Right lobe of liver (tissue), 6 donors: Measurements from ENCODE around the gene ASB9. TPM values are rescaled to one million over a fixed set of nuclear protein-coding genes. Genes with fewer than 3 reads are reported as not detected.
A peak's percentile ranks its signal among the peaks of the same experiment; 100 is the strongest.
"Not testable (repeated sequence)": the region's sequence is repeated elsewhere in the genome, so short reads cannot be mapped to it uniquely, and the experiment has no call there.

Experiments used
- ATAC-seq, 4 donors: fragments of 200-7000 bp; cut with Tn5 transposase; one replicate each; pipeline ENCODE4 v1.9.1; 2020; ENCODE audit warnings: mild to moderate bottlenecking in 4 of 4, moderate library complexity in 4 of 4
- DNase-seq, 3 donors: peaks; one replicate each; pipeline ENCODE4 v3.0.0-alpha.2; 2020
- H3K27ac ChIP-seq, 3 donors: fragments of 200-600 bp; one replicate each; pipeline ENCODE4 v1.8.0; 2022
- H3K27me3 ChIP-seq, 2 donors: fragments of 200-600 bp; one replicate each; pipeline ENCODE4 v1.8.0; 2022
- H3K36me3 ChIP-seq, 4 donors: fragments of 200-600 bp; sonication (generic) in 1 of 4; one replicate each; pipeline versions ENCODE4 v1.5.1 to v1.8.0; 2017 to 2022; ENCODE audit warnings: control low read depth in 1 of 4
- H3K4me1 ChIP-seq, 4 donors: fragments of 200-600 bp; sonication (generic) in 1 of 4; one replicate each; pipeline versions ENCODE4 v1.5.1 to v1.8.0; 2017 to 2022; ENCODE audit warnings: control low read depth in 1 of 4
- H3K4me3 ChIP-seq, 3 donors: fragments of 200-600 bp; one replicate each; pipeline ENCODE4 v1.8.0; 2022
- H3K9me3 ChIP-seq, 4 donors: fragments of 200-600 bp; sonication (generic) in 1 of 4; one replicate each; pipeline versions ENCODE4 v1.5.1 to v1.8.0; 2017 to 2022; ENCODE audit warnings: control low read depth in 1 of 4
- POLR2A ChIP-seq: fragments of 450-650 bp; IDR thresholded peaks from one replicate; pipeline ENCODE4 v1.6.1; 2017; ENCODE audit warnings: antibody characterized with exemption, mild to moderate bottlenecking
- WGBS: methylation state at CpG from one replicate; pipeline ENCODE4 v1.1.6; 2018; ENCODE audit warnings: low coverage, low lambda C conversion rate; ENCODE audit not compliant: insufficient coverage; ENCODE audit errors: missing lambda C conversion rate; 5-methylcytosine and 5-hydroxymethylcytosine counted together
- intact Hi-C, 2 donors: fragments of 100-400 bp; cut with DNase I; formaldehyde crosslinking; loops; one replicate each; pipeline versions ENCODE4 v1.11.2 to v1.14.1; 2022
- total RNA-seq, 6 experiments: library from RNA; depleted of rRNA in 2 of 6; stranded (reverse); fragments of >200 nt in 2 of 6; fragmentation: NEBNext Ultra II Directional in 3 of 6; extraction: Animal tissue kit (Norgen Biotek cat#: 25700) in 3 of 6; gene quantifications; one replicate each; pipeline versions ENCODE4 v1.1.0 to v1.2.4, GENCODE V29; 2016 to 2023
- TF ChIP-seq, protein P1 (sequence below), 4 donors: fragments of 200-600 bp in 3 of 4; fragments of 450-650 bp in 1 of 4; IDR thresholded peaks; one replicate each; pipeline versions ENCODE4 v1.5.1 to v1.8.0; 2016 to 2022; ENCODE audit warnings: antibody characterized with exemption in 4 of 4, mild to moderate bottlenecking in 2 of 4
- donor health status: DM: no; HTN: yes; CAD: no.
- donor health status: DM: no; HTN: no; CAD: no.
- donor health status: DM: no; HTN: no; CAD: no.
- donor health status: DM: no; HTN: yes; CAD: no.
- donor health status: DM: no; HTN: yes; CAD: no.

The ASB9 gene
- total RNA-seq, 6 experiments from 2014 or later = 1.3 to 7.4 (median 3.5) TPM

DNA sequence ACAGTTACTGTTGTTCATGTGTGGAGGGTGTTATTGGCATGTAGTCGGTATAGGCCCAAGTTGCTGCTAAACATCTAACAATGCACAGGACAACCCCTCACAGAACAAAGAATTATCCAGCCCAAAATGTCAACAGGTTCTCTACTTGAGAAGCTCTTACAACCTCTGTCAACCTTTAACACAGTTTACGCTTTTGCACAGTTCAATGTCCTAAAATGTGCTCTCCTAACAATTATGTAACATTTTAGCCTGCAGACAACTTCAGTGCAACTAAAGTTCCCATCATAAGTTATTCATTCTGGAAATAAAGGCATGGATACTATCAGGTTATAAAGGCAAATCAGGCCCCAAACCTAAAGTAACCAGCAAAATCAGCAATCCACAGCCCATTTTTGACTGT is 66.2 kb downstream of the ASB9 start:
- Histone ChIP-seq H3K36me3 (no peaks in the 10 kb centered on the region), H3K27me3 (no peaks in the 10 kb centered on the region), H3K9me3 (no peaks in the 10 kb centered on the region), H3K27ac (no peak overlapping the region), H3K4me3 (no peak overlapping the region), H3K4me1 (peaks cover 0 to 6% (median 0%) of the 10 kb centered on the region in 4 donors)
- no peak for DNase-seq
- 36% methylated on average over 1 of the region's 2 CpGs for WGBS
- ATAC-seq = peak; percentile 47 to 87 (median 65)
- TF ChIP-seq POLR2A = no peak
- intact Hi-C loops = no loop called here

DNA sequence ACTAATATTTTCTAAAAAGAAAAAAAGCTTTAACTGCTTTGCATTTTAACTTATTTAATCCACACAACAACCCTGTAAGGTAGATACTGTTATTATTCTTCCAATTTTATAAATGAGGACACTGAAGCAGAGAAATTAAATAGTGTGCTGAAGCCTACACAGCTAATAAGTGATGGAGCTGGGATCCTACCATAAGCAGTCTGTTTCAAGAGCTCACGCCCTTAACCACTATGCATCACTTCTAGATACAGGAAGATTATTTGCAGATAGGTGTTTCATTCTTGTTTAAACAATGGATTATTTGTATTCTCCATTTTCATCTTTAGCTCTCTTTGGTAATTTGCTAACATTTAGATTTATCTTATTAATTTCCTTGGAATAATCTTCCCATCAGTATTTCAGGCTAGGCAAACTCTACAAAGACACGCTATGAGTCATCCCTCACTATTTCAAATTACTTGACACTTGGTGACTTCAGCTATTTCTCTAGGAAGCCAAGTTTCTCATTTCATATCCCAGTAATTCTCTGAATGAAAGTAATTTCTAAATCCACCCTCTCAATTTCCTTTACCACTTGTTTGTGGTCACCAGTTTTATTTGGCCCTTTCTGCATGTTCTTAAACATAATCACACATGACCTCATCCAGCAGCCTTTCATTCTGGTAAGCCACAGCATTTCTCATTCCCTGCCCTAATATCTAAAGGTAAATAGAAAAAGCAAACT is 67.3 kb downstream of the ASB9 start:
- ATAC-seq (peak in 1 of 4 donors; percentile 14), DNase-seq (no peak)
- WGBS = 63% methylated on average over 2 of the region's 2 CpGs

DNA sequence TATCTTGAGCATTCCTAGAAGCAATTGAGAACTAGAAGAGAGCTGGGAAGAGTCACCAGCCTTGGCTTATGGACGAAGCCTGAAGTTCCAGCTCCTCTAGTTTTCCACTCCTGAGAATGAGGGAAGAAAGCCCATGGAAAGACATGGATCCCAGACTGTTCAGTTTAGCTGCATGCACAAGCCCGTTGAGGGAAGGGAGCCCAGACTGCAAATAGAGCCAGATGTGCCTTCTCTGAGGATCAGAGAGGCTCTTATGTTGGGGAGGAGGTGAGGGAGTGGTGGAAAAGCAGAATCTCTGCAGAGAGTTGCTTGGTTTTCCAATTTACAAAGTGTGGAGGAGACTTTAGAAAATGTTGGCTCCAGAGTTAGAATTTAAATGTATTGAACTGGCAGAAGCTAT is 69.0 kb downstream of the ASB9 start:
- H3K27ac ChIP-seq = no peak overlapping the region

More for the DNA sequence above, 67.3 kb downstream of the ASB9 start:
- H3K9me3 ChIP-seq = no peaks in the 10 kb centered on the region
- H3K4me1 ChIP-seq = peaks cover 0 to 6% (median 0%) of the 10 kb centered on the region in 4 donors
- no peaks in the 10 kb centered on the region for H3K36me3 ChIP-seq
- no peak overlapping the region for H3K27ac ChIP-seq
- TF ChIP-seq, protein P1, sequence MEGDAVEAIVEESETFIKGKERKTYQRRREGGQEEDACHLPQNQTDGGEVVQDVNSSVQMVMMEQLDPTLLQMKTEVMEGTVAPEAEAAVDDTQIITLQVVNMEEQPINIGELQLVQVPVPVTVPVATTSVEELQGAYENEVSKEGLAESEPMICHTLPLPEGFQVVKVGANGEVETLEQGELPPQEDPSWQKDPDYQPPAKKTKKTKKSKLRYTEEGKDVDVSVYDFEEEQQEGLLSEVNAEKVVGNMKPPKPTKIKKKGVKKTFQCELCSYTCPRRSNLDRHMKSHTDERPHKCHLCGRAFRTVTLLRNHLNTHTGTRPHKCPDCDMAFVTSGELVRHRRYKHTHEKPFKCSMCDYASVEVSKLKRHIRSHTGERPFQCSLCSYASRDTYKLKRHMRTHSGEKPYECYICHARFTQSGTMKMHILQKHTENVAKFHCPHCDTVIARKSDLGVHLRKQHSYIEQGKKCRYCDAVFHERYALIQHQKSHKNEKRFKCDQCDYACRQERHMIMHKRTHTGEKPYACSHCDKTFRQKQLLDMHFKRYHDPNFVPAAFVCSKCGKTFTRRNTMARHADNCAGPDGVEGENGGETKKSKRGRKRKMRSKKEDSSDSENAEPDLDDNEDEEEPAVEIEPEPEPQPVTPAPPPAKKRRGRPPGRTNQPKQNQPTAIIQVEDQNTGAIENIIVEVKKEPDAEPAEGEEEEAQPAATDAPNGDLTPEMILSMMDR (IDR thresholded peaks at IDR 0.05) = no peak
- TF ChIP-seq POLR2A = no peak
- no peaks in the 10 kb centered on the region for H3K27me3 ChIP-seq
- H3K4me3 ChIP-seq = no peak overlapping the region
- intact Hi-C loops = no loop called here

DNA sequence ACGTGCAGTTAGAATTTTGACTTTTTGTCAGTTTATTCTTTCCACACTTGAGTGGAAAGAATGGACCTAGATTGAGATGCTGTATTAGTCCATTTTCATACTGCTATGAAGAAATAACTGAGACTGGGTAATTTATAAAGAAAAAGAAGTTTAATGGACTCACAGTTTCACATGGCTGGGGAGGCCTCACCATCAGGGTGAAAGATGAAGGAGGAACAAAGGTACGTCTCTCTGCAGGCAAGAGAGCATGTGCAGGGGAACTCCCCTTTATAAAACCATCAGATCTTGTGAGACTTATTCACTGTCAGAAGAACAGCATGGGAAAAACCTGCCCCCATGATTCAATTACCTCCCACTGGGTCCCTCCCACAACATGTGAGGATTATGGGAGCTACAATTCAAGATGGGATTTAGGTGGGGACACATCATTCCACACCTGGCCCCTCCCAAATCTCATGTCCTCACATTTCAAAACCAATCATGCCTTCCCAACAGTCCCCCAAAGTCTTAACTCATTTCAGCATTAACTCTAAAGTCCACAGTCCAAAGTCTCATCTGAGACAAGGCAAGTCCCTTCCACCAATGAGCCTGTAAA is 71.2 kb downstream of the ASB9 start:
- H3K9me3 ChIP-seq, H3K4me3 ChIP-seq, intact Hi-C loops, H3K4me1 ChIP-seq, DNase-seq, H3K36me3 ChIP-seq, H3K27me3 ChIP-seq, ATAC-seq, H3K27ac ChIP-seq: not testable (repeated sequence)
- 56% methylated on average over 2 of the region's 2 CpGs for WGBS

More for the DNA sequence above, 69.0 kb downstream of the ASB9 start:
- TF ChIP-seq, protein P1 (IDR thresholded peaks at IDR 0.05) = no peak
- TF ChIP-seq POLR2A = no peak
- Histone ChIP-seq H3K4me1 (peaks cover 0 to 6% (median 0%) of the 10 kb centered on the region in 4 donors), H3K4me3 (no peak overlapping the region), H3K27me3 (no peaks in the 10 kb centered on the region), H3K9me3 (no peaks in the 10 kb centered on the region), H3K36me3 (no peaks in the 10 kb centered on the region)
- intact Hi-C loops = no loop called here
- ATAC-seq = no peak
- no peak for DNase-seq
- 38% methylated on average over 2 of the region's 2 CpGs for WGBS

DNA sequence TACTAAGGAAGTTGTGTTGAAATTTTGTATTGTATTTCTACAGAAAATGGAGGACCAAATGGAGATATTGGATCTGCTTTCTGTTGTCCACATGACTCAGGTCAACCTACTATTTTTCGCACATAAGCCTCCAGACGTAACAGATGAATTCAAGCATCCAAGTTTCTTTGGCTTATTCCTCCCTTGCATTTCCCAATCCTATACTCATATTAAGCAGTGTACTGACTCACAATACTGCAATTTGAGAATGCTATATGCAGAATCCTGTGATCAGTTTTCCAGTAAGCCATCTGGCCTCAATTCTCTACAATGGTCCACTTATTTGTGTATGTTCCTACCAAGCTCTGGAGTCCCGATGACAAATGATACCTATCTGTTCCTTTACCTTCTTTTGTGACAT is 75.7 kb downstream of the ASB9 start:
- Histone ChIP-seq H3K27me3 (no peaks in the 10 kb centered on the region), H3K4me3 (no peak overlapping the region), H3K27ac (no peak overlapping the region), H3K9me3 (no peaks in the 10 kb centered on the region), H3K36me3 (no peaks in the 10 kb centered on the region), H3K4me1 (no peaks in the 10 kb centered on the region)
- DNase-seq (no peak), ATAC-seq (no peak)
- intact Hi-C loops = no loop called here
- WGBS = 38% methylated on average over 3 of the region's 3 CpGs
- TF ChIP-seq, protein P1 (IDR thresholded peaks at IDR 0.05) = no peak
- no peak for TF ChIP-seq POLR2A

Other genes starting within 250 kb of the ASB9 start
- gene ASB11, start 45.6 kb upstream of the ASB9 start, total RNA-seq = not detected
- 10 to 100 TPM in 1 of 6 experiments, 1 to 10 TPM in 5; 4.8 to 12.5 (median 7.3) TPM for gene PIGA, start 65.4 kb upstream of the ASB9 start, total RNA-seq
- gene VEGFD, start 114.3 kb upstream of the ASB9 start, total RNA-seq = under 1 TPM; 0.22 to 0.49 (median 0.33) TPM
- gene PIR, start 223.2 kb upstream of the ASB9 start, total RNA-seq = 10 to 100 TPM; 13.3 to 42.1 (median 23.1) TPM
- 1 to 10 TPM in 1 of 6 experiments, under 1 TPM in 5; 0.33 to 1.7 (median 0.45) TPM for gene BMX, start 230.7 kb upstream of the ASB9 start, total RNA-seq